HepG2 (cell line): Measurements from ENCODE around the gene SPACDR. TPM values are rescaled to one million over a fixed set of nuclear protein-coding genes. Genes with fewer than 3 reads are reported as not detected.
A peak's percentile ranks its signal among the peaks of the same experiment; 100 is the strongest.

Source experiments
- BCLAF1 ChIP-seq: fragments of 450-650 bp; IDR thresholded peaks from 2 replicates; pipeline ENCODE4 v1.6.1; 2017; ENCODE audit warnings: mild to moderate bottlenecking
- DBP ChIP-seq: sonication (generic); formaldehyde crosslinking; IDR thresholded peaks from 2 replicates; pipeline ENCODE4 v1.4.0; 2020; ENCODE audit warnings: missing genetic modification reagents; ENCODE audit errors: not compliant biosample characterization
- FOSL1 ChIP-seq: sonication (generic); formaldehyde crosslinking; IDR thresholded peaks from 2 replicates; pipeline ENCODE4 v1.9.0; 2021; ENCODE audit warnings: missing genetic modification reagents, borderline replicate concordance
- FOXM1 ChIP-seq: sonication (generic); formaldehyde crosslinking; IDR thresholded peaks from 2 replicates; pipeline ENCODE4 v1.5.0; 2020; ENCODE audit warnings: missing genetic modification reagents
- FOXO4 ChIP-seq: sonication (generic); formaldehyde crosslinking; conservative IDR thresholded peaks from 2 replicates; pipeline ENCODE4 v1.8.1; 2023; ENCODE audit warnings: missing genetic modification reagents
- GLI4 ChIP-seq: sonication (generic); formaldehyde crosslinking; IDR thresholded peaks from 2 replicates; pipeline ENCODE4 v1.5.1; 2020; ENCODE audit warnings: missing genetic modification reagents, mild to moderate bottlenecking, moderate library complexity, borderline replicate concordance
- HDAC2 ChIP-seq: sonication (generic); formaldehyde crosslinking; IDR thresholded peaks from 2 replicates; pipeline ENCODE4 v1.4.0; 2020; ENCODE audit warnings: missing genetic modification reagents
- HIVEP1 ChIP-seq: sonication (generic); formaldehyde crosslinking; IDR thresholded peaks from 2 replicates; pipeline ENCODE4 v1.4.0; 2020; ENCODE audit warnings: mild to moderate bottlenecking, missing genetic modification reagents
- HOMEZ ChIP-seq: IDR thresholded peaks from 2 replicates; pipeline ENCODE4 v1.6.1; 2016; ENCODE audit warnings: low read depth
- IRF9 ChIP-seq: sonication (generic); formaldehyde crosslinking; IDR thresholded peaks from 2 replicates; pipeline ENCODE4 v1.8.0; 2022; ENCODE audit warnings: missing genetic modification reagents, mild to moderate bottlenecking, borderline replicate concordance
- KDM1A ChIP-seq: IDR thresholded peaks from 2 replicates; pipeline ENCODE4 v1.6.1; 2016; ENCODE audit warnings: missing compliant biosample characterization
- MIER3 ChIP-seq: IDR thresholded peaks from 2 replicates; pipeline ENCODE4 v1.6.1; 2016; ENCODE audit warnings: missing compliant biosample characterization, borderline replicate concordance
- NAIF1 ChIP-seq: sonication (generic); formaldehyde crosslinking; IDR thresholded peaks from 2 replicates; pipeline ENCODE4 v1.5.0; 2020; ENCODE audit warnings: mild to moderate bottlenecking, missing genetic modification reagents, borderline replicate concordance
- NR3C1 ChIP-seq: sonication (generic); formaldehyde crosslinking; IDR thresholded peaks from 2 replicates; pipeline ENCODE4 v1.4.0; 2020; ENCODE audit warnings: missing genetic modification reagents
- PAF1 ChIP-seq: IDR thresholded peaks from 2 replicates; pipeline ENCODE4 v1.6.1; 2016; ENCODE audit warnings: missing genetic modification reagents, missing compliant biosample characterization
- SNRNP70 ChIP-seq: fragments of 200-400 bp; formaldehyde crosslinking; IDR thresholded peaks from 2 replicates; pipeline ENCODE4 v1.6.1; 2017; ENCODE audit warnings: mild to moderate bottlenecking, low read depth, low read length, moderate library complexity
- SSRP1 ChIP-seq: IDR thresholded peaks from 2 replicates; pipeline ENCODE4 v1.6.1; 2016; ENCODE audit warnings: control low read depth
- TBX3 ChIP-seq: fragments of 450-650 bp; IDR thresholded peaks from 2 replicates; pipeline ENCODE4 v1.6.1; 2017; ENCODE audit warnings: antibody characterized with exemption, mild to moderate bottlenecking, inconsistent platforms, borderline replicate concordance
- TOE1 ChIP-seq: sonication (generic); formaldehyde crosslinking; IDR thresholded peaks from 2 replicates; pipeline ENCODE4 v1.4.0; 2020; ENCODE audit warnings: mild to moderate bottlenecking, missing genetic modification reagents
- XRCC5 ChIP-seq: fragments of 200-400 bp; formaldehyde crosslinking; optimal IDR thresholded peaks from 2 replicates; pipeline ENCODE3; 2017; ENCODE audit warnings: mild to moderate bottlenecking, low read length
- ZNF460 ChIP-seq: sonication (generic); formaldehyde crosslinking; IDR thresholded peaks from 2 replicates; pipeline ENCODE4 v1.5.1; 2020; ENCODE audit warnings: missing genetic modification reagents, mild to moderate bottlenecking, borderline replicate concordance
- ZNF850 ChIP-seq: sonication (generic); formaldehyde crosslinking; conservative IDR thresholded peaks from 2 replicates; pipeline ENCODE4 v1.9.0; 2021; ENCODE audit warnings: mild to moderate bottlenecking, missing genetic modification reagents
- polyA plus RNA-seq, 8 experiments: library from polyadenylated mRNA; depleted of rRNA in 3 of 8; stranded (reverse) in 7 of 8; unstranded in 1 of 8; fragments of >200 nt; fragmentation: Illumina TruSeq in 4 of 8; extraction: Trizol in 4 of 8; gene quantifications; 2 replicates each; pipeline versions ENCODE4 v1.2.1 to v1.2.3, GENCODE V29; 2011 to 2016; ENCODE audit warnings: low read depth in 4 of 8, missing spikeins in 1 of 8, mixed read lengths in 1 of 8; ENCODE audit not compliant: insufficient read depth in 1 of 8
- total RNA-seq, 5 experiments: library from RNA; depleted of rRNA; stranded (reverse); fragments of >200 nt; fragmentation: Illumina TruSeq; extraction: Trizol; gene quantifications; 2 replicates each; pipeline ENCODE4 v1.2.3, GENCODE V29; 2016; ENCODE audit warnings: low read depth in 1 of 5

Gene SPACDR
- total and polyA plus RNA-seq, 2 of the 13 experiments (the other 11 are each of a cell fraction or from before 2014, with no cell fraction given), result 0.41 TPM; not detected in 1

- TF ChIP-seq TOE1 (CRISPR knock-in tag), result no peak
- TF ChIP-seq ZNF460, result no peak
- TF ChIP-seq MIER3 (CRISPR knock-in tag), result no peak
- 0 out of 2 replicates have a peak, but pooled peaks have one; percentile 51 for TF ChIP-seq GLI4 (CRISPR knock-in tag)
- TF ChIP-seq HOMEZ (CRISPR knock-in tag), result no peak
- TF ChIP-seq HDAC2 (CRISPR knock-in tag), result no peak; the same call in none of the 2 replicates
- no peak for TF ChIP-seq IRF9 (CRISPR knock-in tag)
- no peak; the same call in 1 of the 2 replicates for TF ChIP-seq NAIF1 (CRISPR knock-in tag)
- no peak for TF ChIP-seq SNRNP70
- TF ChIP-seq KDM1A, result no peak
- no peak for TF ChIP-seq HIVEP1 (CRISPR knock-in tag)
- no peak for TF ChIP-seq FOSL1 (CRISPR knock-in tag)
- TF ChIP-seq FOXM1 (CRISPR knock-in tag), result no peak
- no peak for TF ChIP-seq TBX3
- TF ChIP-seq ZNF850 (CRISPR knock-in tag), result no peak
- no peak for TF ChIP-seq XRCC5
- no peak for TF ChIP-seq BCLAF1
- TF ChIP-seq NR3C1, result no peak
- TF ChIP-seq FOXO4, result no peak
- no peak for TF ChIP-seq PAF1
- no peak for TF ChIP-seq DBP (CRISPR knock-in tag)
- no peak for TF ChIP-seq SSRP1 (CRISPR knock-in tag)
These were observed 29.6 kb upstream of the SPACDR start (continued) for GRCh38 chr7:100493476-100494264.
